Measurements from ENCODE around the gene NSFL1C. TPM values are rescaled to one million over a fixed set of nuclear protein-coding genes. Genes with fewer than 3 reads are reported as not detected.

Gene NSFL1C
- total RNA-seq, 4 donors from 2014 or later: 14.7 to 51.2 (median 48.8) TPM

DNA sequence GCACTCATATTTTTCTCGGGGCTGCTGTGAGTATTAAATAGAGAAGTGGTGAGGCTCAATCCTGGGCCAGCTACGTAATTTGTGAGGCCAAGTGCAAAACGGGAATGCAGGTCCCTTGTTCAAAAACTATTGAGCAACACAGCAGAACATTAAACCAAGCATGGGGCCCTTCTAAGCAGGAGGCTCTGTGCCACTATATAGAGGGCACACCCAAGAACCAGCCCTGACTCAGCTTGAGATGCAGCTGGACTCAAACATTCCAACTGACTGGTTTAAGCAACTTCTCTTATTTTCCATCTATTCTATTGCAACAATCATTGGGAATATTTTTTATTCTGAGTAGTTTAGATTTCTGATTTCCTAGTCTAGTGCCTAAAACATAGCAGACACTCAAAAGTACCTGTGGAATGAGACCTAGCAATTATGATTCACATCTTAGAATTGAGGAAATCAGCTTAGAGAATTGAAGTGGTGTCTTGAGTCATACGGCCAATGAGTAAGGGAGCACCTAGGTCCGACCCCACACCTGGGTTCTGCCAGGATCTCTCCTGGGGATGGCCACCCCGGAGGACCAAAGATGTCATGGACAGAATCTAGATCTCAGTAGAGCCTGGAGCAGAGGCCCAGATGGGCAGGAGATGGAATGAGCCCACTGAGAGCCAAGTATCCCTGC is 23.3 kb upstream of the NSFL1C start:
- peak overlapping the region in 1 of 4 donors; percentile 27 for H3K4me3 ChIP-seq
- TF ChIP-seq, protein P1, sequence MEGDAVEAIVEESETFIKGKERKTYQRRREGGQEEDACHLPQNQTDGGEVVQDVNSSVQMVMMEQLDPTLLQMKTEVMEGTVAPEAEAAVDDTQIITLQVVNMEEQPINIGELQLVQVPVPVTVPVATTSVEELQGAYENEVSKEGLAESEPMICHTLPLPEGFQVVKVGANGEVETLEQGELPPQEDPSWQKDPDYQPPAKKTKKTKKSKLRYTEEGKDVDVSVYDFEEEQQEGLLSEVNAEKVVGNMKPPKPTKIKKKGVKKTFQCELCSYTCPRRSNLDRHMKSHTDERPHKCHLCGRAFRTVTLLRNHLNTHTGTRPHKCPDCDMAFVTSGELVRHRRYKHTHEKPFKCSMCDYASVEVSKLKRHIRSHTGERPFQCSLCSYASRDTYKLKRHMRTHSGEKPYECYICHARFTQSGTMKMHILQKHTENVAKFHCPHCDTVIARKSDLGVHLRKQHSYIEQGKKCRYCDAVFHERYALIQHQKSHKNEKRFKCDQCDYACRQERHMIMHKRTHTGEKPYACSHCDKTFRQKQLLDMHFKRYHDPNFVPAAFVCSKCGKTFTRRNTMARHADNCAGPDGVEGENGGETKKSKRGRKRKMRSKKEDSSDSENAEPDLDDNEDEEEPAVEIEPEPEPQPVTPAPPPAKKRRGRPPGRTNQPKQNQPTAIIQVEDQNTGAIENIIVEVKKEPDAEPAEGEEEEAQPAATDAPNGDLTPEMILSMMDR (IDR thresholded peaks at IDR 0.05): no peak
- TF ChIP-seq POLR2AphosphoS5 (IDR thresholded peaks at IDR 0.05): peak in 2 of 3 donors; percentile 12 to 43
- peak; percentile 16 for TF ChIP-seq POLR2A (IDR thresholded peaks at IDR 0.05)
- intact Hi-C loops (cut with DNase I; ENCODE audit: low total_unique reads): no loop called here
- no peaks in the 10 kb centered on the region for H3K9me3 ChIP-seq
- no peaks in the 10 kb centered on the region for H3K36me3 ChIP-seq
- 68 to 93% methylated on average over 3 to 6 of the region's 6 CpGs for WGBS, 2 donors (ENCODE audit: low coverage in 1 of 2)
- DNase-seq: no peak
- H3K27me3 ChIP-seq: peaks cover 17% of the 10 kb centered on the region
- H3K27ac ChIP-seq: peak overlapping the region; percentile 48 to 67 (median 53)
- in situ Hi-C loops (cut with MboI; ENCODE audit: low pct_ligation_motif_present in 1 of 4, low pct_unique_long_range_greater_than_20kb in 1 of 4, low sequenced_read_pairs in 3 of 4): no loop called here
- peaks cover 0 to 3% (median 0%) of the 10 kb centered on the region in 4 donors for H3K4me1 ChIP-seq

DNA sequence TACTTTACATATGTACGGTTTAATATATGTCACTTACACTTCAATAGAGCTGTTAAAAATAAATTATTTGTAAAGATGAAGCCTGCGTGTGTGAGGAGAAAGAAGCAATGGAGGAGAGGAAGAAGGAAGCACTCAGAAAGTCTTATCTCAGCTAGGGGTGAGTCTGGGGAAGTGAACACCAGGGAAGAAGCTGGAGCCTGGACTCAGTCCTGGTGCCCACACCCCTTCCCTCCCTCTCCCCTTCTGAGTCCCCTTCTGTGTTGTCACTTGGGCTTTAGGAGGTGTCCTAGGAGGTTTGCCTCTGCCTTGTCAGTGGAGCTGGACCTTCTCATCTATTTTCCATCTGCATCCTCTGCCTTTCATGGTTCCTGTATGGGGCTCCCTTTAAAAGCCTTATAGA is 22.7 kb upstream of the NSFL1C start:
- TF ChIP-seq POLR2A (IDR thresholded peaks at IDR 0.05): no peak
- TF ChIP-seq EP300 (IDR thresholded peaks at IDR 0.05; ENCODE audit: low read depth): no peak
- TF ChIP-seq, protein P1 (IDR thresholded peaks at IDR 0.05): no peak
- TF ChIP-seq POLR2AphosphoS5 (IDR thresholded peaks at IDR 0.05): no peak
- WGBS, 2 donors (ENCODE audit: low coverage in 1 of 2): 76 to 86% methylated on average over 1 to 2 of the region's 2 CpGs
- intact Hi-C loops (cut with DNase I; ENCODE audit: low total_unique reads): no loop called here
- Histone ChIP-seq H3K4me3 (peak overlapping the region in 1 of 4 donors; percentile 27), H3K36me3 (no peaks in the 10 kb centered on the region), H3K4me1 (peaks cover 0 to 3% (median 0%) of the 10 kb centered on the region in 4 donors), H3K9me3 (no peaks in the 10 kb centered on the region), H3K27me3 (peaks cover 15% of the 10 kb centered on the region), H3K27ac (peak overlapping the region in 3 of 4 donors; percentile 21 to 48 (median 40))
- DNase-seq: no peak
- in situ Hi-C loops (cut with MboI; ENCODE audit: low pct_ligation_motif_present in 1 of 4, low pct_unique_long_range_greater_than_20kb in 1 of 4, low sequenced_read_pairs in 3 of 4): no loop called here

DNA sequence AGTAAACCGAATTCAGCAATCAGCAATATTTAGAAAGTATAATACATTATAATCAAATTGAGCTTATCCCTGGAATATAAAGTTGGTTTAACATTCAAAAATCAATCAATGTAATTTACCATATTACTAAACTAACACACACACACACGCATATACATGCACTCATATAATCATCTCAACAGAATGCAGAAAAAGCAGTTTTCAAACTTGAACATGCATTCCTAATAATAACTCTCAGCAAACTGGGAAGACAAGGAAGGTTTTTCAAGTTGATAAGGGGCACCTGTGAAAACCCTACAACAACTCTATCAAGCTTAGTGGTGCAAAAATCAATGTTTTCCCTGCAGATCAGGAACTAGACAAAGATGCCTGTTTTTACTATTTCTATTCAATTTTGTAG is 19.9 kb upstream of the NSFL1C start:
- TF ChIP-seq POLR2A (IDR thresholded peaks at IDR 0.05) (no peak), POLR2AphosphoS5 (IDR thresholded peaks at IDR 0.05) (no peak), EP300 (IDR thresholded peaks at IDR 0.05; ENCODE audit: low read depth) (no peak)
- TF ChIP-seq, protein P1 (IDR thresholded peaks at IDR 0.05): no peak
- WGBS, 2 donors (ENCODE audit: low coverage in 1 of 2): 84 to 93% methylated on average over 2 of the region's 2 CpGs
- H3K27me3 ChIP-seq: peaks cover 8% of the 10 kb centered on the region
- DNase-seq: no peak
- no peaks in the 10 kb centered on the region for H3K9me3 ChIP-seq
- in situ Hi-C loops (cut with MboI; ENCODE audit: low pct_ligation_motif_present in 1 of 4, low pct_unique_long_range_greater_than_20kb in 1 of 4, low sequenced_read_pairs in 3 of 4) (no loop called here), intact Hi-C loops (cut with DNase I; ENCODE audit: low total_unique reads) (no loop called here)
- H3K36me3 ChIP-seq: no peaks in the 10 kb centered on the region
- H3K4me1 ChIP-seq: no peaks in the 10 kb centered on the region
- H3K4me3 ChIP-seq: no peak overlapping the region
- H3K27ac ChIP-seq: no peak overlapping the region

DNA sequence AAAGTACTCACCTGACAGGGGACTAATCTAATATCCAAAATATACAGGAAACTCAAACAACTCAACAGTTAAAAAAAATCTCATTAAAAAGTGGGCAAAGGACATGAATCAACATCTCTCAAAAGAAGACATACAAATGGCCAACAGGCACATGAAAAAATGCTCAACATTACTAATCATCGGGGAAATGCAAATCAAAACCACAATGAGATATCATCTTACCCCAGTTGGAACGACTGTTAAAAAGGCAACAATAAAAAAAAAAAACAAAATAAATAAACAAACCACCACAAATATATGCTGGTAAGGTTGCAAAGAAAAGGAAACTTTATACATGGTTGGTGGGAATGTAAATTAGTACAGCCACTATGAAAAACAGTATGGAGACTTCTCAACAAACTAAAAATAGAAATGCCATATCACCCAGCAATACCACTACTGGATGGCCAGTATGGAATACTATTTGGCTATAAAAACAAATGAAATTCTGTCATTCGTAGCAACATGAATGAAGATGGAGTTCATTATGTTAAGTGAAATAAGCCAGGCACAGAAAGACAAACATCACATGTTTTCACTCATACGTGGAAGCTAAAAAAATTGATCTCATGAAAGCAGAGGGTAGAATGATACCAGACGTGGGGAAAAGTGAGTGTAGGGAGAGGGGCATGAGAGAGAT is 17.9 kb upstream of the NSFL1C start:
- no peak for DNase-seq
- no peak overlapping the region for H3K27ac ChIP-seq
- no peaks in the 10 kb centered on the region for H3K4me1 ChIP-seq
- peaks cover 8% of the 10 kb centered on the region for H3K27me3 ChIP-seq
- no peaks in the 10 kb centered on the region for H3K36me3 ChIP-seq
- no peak overlapping the region for H3K4me3 ChIP-seq
- H3K9me3 ChIP-seq: no peaks in the 10 kb centered on the region
- WGBS, 2 donors (ENCODE audit: low coverage in 1 of 2): 45 to 55% methylated on average over 5 of the region's 5 CpGs
- intact Hi-C loops (cut with DNase I; ENCODE audit: low total_unique reads): no loop called here
- in situ Hi-C loops (cut with MboI; ENCODE audit: low pct_ligation_motif_present in 1 of 4, low pct_unique_long_range_greater_than_20kb in 1 of 4, low sequenced_read_pairs in 3 of 4): no loop called here
- TF ChIP-seq, protein P1 (IDR thresholded peaks at IDR 0.05): no peak
- TF ChIP-seq EP300 (IDR thresholded peaks at IDR 0.05; ENCODE audit: low read depth): no peak
- TF ChIP-seq POLR2A (IDR thresholded peaks at IDR 0.05): no peak
- TF ChIP-seq POLR2AphosphoS5 (IDR thresholded peaks at IDR 0.05): no peak
